HG03159 (cell line): Measurements from ENCODE around the gene MBD3L3.
"Not testable (repeated sequence)": the region's sequence is repeated elsewhere in the genome, so short reads cannot be mapped to it uniquely, and the experiment has no call there.

Experiments used
- ATAC-seq: cut with Tn5 transposase; IDR thresholded peaks from one replicate; pipeline ENCODE4 v1.9.1; 2021; ENCODE audit warnings: mild to moderate bottlenecking, moderate library complexity; ENCODE audit not compliant: unreplicated experiment

The MBD3L3 gene

GRCh38 chr19:7063764-7064418 is 5.4 kb upstream of the MBD3L3 start:
- ATAC-seq: no peak

- ATAC-seq: no peak
These were observed 4.9 kb upstream of the MBD3L3 start for GRCh38 chr19:7063339-7063738.

GRCh38 chr19:7059977-7060376 is 1.5 kb upstream of the MBD3L3 start:
- not testable (repeated sequence) for ATAC-seq

- ATAC-seq: not testable (repeated sequence)
These were observed 2.1 kb downstream of the MBD3L3 start for GRCh38 chr19:7056371-7056770.

- not testable (repeated sequence) for ATAC-seq
These were observed 2.8 kb downstream of the MBD3L3 start for GRCh38 chr19:7055679-7056078.

GRCh38 chr19:7054635-7055368 is 3.7 kb downstream of the MBD3L3 start:
- ATAC-seq: not testable (repeated sequence)

- not testable (repeated sequence) for ATAC-seq
These were observed 5.6 kb downstream of the MBD3L3 start for GRCh38 chr19:7052896-7053295.

- not testable (repeated sequence) for ATAC-seq
These were observed 7.1 kb downstream of the MBD3L3 start for GRCh38 chr19:7051421-7051820.

- not testable (repeated sequence) for ATAC-seq
These were observed 9.5 kb downstream of the MBD3L3 start, which contains the start of gene MBD3L2 for GRCh38 chr19:7049021-7049420. TSS of gene MBD3L2 (plus strand) at chr19:7049321. CDS start at chr19:7049374, 53 bp downstream.

GRCh38 chr19:7041563-7041962 is 16.9 kb downstream of the MBD3L3 start:
- ATAC-seq: not testable (repeated sequence)

- not testable (repeated sequence) for ATAC-seq
These were observed 18.4 kb downstream of the MBD3L3 start, which contains the start of gene MBD3L4 for GRCh38 chr19:7040079-7040478. TSS of gene MBD3L4 (minus strand) at chr19:7040179. CDS start at chr19:7040144, 35 bp downstream.

GRCh38 chr19:7030278-7030677 is 28.2 kb downstream of the MBD3L3 start, which contains the start of gene MBD3L5:
TSS of gene MBD3L5 (plus strand) at chr19:7030578. CDS start at chr19:7030612, 34 bp downstream.
- not testable (repeated sequence) for ATAC-seq

- ATAC-seq: not testable (repeated sequence)
These were observed 29.7 kb downstream of the MBD3L3 start for GRCh38 chr19:7028790-7029189.

- ATAC-seq: not testable (repeated sequence)
These were observed 37.1 kb downstream of the MBD3L3 start, which contains the start of gene MBD3L2B for GRCh38 chr19:7021331-7021730. TSS of gene MBD3L2B (minus strand) at chr19:7021431. CDS start at chr19:7021397, 34 bp downstream.

GRCh38 chr19:7018828-7019227 is 39.6 kb downstream of the MBD3L3 start:
- ATAC-seq: no peak

GRCh38 chr19:7013678-7014077 is 44.8 kb downstream of the MBD3L3 start:
- ATAC-seq: no peak

- ATAC-seq: no peak
These were observed 47.5 kb downstream of the MBD3L3 start for GRCh38 chr19:7010722-7011593.

- no peak for ATAC-seq
These were observed 50.6 kb downstream of the MBD3L3 start for GRCh38 chr19:7007859-7008258.
